Right cardiac atrium (tissue), 5 donors: Measurements from ENCODE around the gene UBE2G1. TPM values are rescaled to one million over a fixed set of nuclear protein-coding genes. Genes with fewer than 3 reads are reported as not detected.
A peak's percentile ranks its signal among the peaks of the same experiment; 100 is the strongest.

Source experiments
- ATAC-seq, 2 donors: fragments of 200-7000 bp; cut with Tn5 transposase; one replicate each; pipeline versions ENCODE4 v1.8.0 to v1.9.1; 2020; ENCODE audit warnings: moderate library complexity in 2 of 2, mild to moderate bottlenecking in 1 of 2
- DNase-seq, 3 donors: peaks; one replicate each; pipeline ENCODE4 v3.0.0-alpha.2; 2020
- H3K27ac ChIP-seq: one replicate; pipeline ENCODE4 v1.5.1; 2013; ENCODE audit warnings: mild to moderate bottlenecking, low read length, control low read depth, moderate library complexity
- H3K27me3 ChIP-seq: one replicate; pipeline ENCODE4 v1.6.1; 2013; ENCODE audit not compliant: control insufficient read depth, insufficient read depth
- H3K4me1 ChIP-seq: one replicate; pipeline ENCODE4 v1.6.1; 2013; ENCODE audit warnings: low read length; ENCODE audit not compliant: control insufficient read depth, insufficient read depth
- H3K4me3 ChIP-seq: one replicate; pipeline ENCODE4 v1.5.1; 2013; ENCODE audit warnings: low read length, control low read depth
- H3K9me3 ChIP-seq: one replicate; pipeline ENCODE4 v1.6.1; 2013; ENCODE audit warnings: low read length; ENCODE audit not compliant: control insufficient read depth
- WGBS: extraction: QIAGEN DNeasy Blood & Tissue Kit; methylation state at CpG from one replicate; pipeline ENCODE4 v1.1.7; 2013; 5-methylcytosine and 5-hydroxymethylcytosine counted together
- intact Hi-C, 4 donors: fragments of 100-400 bp; cut with DNase I; formaldehyde crosslinking; loops; one replicate each; pipeline versions ENCODE4 v1.11.0 to v1.14.0; 2022 to 2023
- polyA plus RNA-seq: library from polyadenylated mRNA; stranded (reverse); fragments of 200-250 nt; gene quantifications from one replicate; pipeline ENCODE4 v1.2.3, GENCODE V29; 2013
- total RNA-seq, 4 donors: library from RNA; stranded (reverse); fragmentation: NEBNext Ultra II Directional; extraction: Animal tissue kit (Norgen Biotek cat#: 25700); gene quantifications; one replicate each; pipeline ENCODE4 v1.2.1, GENCODE V29; 2021
- donor health status: healthy with polysubstance abuse.
- donor health status: DM: no; HTN: yes; CAD: no.
- donor health status: DM: no; HTN: no; CAD: no.
- donor health status: DM: no; HTN: yes; CAD: no; lungs with severe emphysema.
- donor health status: DM: yes; HTN: yes; CAD: no.

UBE2G1 gene
- total and polyA plus RNA-seq, 5 donors = 24.0 to 55.1 (median 51.2) TPM

DNA sequence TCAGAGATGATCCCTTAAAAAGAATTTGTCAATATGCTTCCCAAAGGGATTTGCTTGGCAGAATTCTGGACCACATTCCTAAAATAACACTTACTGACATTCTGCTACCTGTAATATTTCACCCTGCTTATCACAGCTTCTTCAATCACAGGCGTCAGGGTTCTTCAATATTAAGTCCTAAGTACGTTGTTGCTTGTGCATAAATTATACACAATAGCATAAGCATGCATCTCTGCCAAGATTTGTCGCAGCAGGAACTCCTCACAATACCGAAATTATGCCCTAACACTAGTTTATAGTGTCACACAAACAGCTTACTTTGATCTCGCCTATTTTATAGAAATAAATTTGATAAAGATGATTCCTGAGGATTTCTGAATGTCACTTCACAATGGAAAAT is 48.9 kb downstream of the UBE2G1 start:
- ATAC-seq = no peak
- no peaks in the 10 kb centered on the region for H3K27me3 ChIP-seq
- no peak overlapping the region for H3K27ac ChIP-seq
- H3K4me1 ChIP-seq = peaks cover 10% of the 10 kb centered on the region
- 41% methylated on average over 5 of the region's 5 CpGs for WGBS
- no peak overlapping the region for H3K4me3 ChIP-seq
- no peak for DNase-seq
- no peaks in the 10 kb centered on the region for H3K9me3 ChIP-seq
- intact Hi-C loops = no loop called here

DNA sequence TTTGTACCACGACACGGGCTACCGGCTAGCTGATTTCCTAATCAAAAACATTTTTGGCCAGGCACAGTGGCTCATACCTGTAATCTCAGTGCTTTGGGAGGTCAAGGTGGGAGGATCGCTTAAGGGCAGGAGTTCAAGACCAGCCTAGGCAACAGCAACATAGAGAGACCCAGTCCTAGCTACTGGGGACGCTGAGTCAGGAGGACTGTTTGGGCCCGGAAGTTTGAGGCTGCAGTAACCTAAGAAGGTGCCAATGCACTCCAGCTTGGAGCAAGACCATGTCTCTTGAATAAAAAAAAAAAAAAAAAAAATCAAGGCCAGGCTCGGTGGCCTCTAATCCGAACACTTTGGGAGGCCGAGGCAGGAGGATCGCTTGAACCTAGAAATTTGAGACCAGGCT is 49.8 kb downstream of the UBE2G1 start:
- Histone ChIP-seq H3K27me3 (no peaks in the 10 kb centered on the region), H3K9me3 (no peaks in the 10 kb centered on the region), H3K4me1 (peaks cover 10% of the 10 kb centered on the region), H3K27ac (no peak overlapping the region), H3K4me3 (no peak overlapping the region)
- intact Hi-C loops = no loop called here
- DNase-seq (no peak), ATAC-seq (peak in 1 of 2 donors; percentile 30)
- 95% methylated on average over 10 of the region's 10 CpGs for WGBS

DNA sequence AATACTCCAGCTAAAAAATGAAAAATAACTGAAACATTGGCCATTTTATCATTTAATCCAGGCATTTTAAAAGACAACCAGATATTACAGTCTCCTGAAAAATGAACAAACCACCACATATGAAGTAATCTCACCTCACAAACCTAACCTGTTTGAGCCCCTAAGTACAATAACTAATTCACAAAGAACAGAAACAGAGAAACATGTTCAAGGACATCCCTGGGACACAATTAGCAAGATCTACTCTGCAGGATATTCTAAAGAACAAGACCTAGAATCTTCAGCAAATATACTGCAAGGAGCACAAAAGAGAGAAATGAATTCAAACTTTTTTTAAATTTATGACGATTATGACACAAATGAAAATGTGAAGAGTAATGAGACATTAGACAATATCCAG is 51.9 kb downstream of the UBE2G1 start:
- Histone ChIP-seq H3K4me3 (no peak overlapping the region), H3K9me3 (no peaks in the 10 kb centered on the region), H3K27ac (no peak overlapping the region), H3K4me1 (peaks cover 13% of the 10 kb centered on the region), H3K27me3 (no peaks in the 10 kb centered on the region)
- WGBS = 76% methylated on average over 1 of the region's 1 CpG
- DNase-seq (no peak), ATAC-seq (no peak)
- intact Hi-C loops = no loop called here

DNA sequence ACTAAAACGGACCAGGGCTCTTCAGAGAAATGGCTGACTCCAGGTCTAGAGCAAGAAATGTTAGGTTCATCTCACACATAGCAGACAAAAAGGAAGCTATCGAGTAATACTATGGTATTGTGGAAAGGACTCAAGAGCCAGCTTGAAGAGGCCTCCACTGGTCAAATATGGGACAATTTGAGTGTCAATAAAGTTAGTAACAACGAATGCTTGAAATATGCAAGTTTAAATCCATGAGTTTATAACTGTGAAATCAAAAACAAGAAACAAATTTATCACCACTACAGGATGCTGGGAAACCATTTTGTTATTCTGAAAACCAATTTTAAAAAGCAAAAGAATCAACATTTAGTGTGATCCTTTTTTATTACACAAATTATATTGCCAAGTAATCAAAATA is 52.3 kb downstream of the UBE2G1 start:
- Histone ChIP-seq H3K4me1 (peaks cover 11% of the 10 kb centered on the region), H3K27ac (no peak overlapping the region), H3K27me3 (no peaks in the 10 kb centered on the region), H3K9me3 (no peaks in the 10 kb centered on the region), H3K4me3 (no peak overlapping the region)
- intact Hi-C loops = no loop called here
- 91% methylated on average over 3 of the region's 3 CpGs for WGBS
- DNase-seq (no peak), ATAC-seq (no peak)

DNA sequence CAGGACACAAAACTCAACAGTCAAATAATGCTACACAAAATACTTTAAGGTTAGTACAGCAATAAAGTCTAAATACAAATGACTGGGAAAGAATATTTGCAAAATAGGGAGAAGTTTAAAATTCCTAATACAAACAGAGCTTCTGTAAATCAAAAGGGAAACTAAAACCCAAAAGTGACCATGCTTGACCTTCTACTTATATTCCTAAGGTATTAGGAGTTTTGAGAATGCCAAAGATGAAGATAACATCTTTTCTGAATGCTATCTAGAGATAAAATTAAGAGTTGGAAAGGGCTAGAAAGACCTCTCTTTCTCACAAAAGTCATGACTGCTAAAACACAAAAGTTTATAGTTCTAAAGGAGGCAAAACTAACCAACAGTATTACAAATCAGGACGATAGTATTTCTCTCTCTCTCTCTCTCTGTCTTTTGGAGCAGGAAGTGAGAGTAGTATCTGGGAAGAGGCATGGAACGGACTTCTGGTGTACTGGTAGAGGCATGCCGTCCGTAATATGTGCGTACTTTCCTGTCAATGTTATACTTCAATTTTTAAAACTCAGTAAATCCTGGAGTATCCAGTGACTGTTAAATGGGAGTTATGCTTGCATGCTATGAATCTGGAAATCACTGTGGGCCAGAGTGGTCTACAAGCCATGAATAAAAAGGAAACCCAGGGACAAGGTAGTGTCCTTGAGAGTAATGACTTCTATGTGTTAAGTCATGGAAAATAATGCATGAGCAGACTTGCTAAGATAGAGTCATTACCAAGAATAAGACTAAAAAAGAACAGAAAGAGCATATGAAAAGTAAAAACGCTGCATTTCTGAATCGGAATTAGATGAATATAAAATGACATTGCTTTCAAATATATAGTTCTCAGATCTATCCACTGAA is 53.0 kb downstream of the UBE2G1 start:
- Histone ChIP-seq H3K4me1 (peaks cover 10% of the 10 kb centered on the region), H3K4me3 (no peak overlapping the region), H3K27me3 (no peaks in the 10 kb centered on the region), H3K27ac (peak overlapping the region; percentile 35), H3K9me3 (no peaks in the 10 kb centered on the region)
- WGBS = 48% methylated on average over 7 of the region's 7 CpGs
- intact Hi-C loops = no loop called here
- ATAC-seq (peak; percentile 35 to 66), DNase-seq (no peak)

DNA sequence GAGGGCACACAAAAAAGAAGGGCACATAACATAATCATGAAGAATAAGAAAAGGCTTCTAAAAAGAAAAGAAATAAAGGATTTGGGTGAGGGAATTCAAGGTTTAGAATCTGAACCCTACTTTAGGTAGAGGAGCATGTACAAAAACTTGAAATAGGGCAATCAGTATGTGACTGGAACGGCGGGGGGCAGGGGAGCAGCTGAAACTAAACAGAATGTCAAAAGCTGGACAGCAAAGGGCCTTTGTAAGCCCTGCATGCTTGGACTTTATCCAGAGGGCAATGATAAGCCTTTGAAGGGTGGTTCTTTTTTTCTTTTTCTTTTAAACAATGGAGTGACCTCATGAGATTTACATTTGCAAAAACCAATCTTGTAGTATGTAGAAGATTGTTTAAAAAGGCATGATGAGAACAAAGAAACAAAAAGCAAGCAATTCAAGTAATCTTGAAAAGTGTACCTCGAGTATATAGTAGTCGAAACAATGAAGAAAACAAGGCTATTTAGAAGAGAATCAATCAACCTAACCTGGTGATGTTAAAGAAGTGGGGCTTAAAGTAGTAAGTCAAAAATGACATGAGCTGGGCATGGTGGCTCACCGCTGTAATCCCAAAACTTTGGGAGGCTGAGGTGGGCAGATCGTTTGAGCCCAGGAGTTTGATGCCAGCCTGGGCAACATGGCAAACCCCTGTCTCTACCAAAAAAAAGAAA is 56.0 kb downstream of the UBE2G1 start:
- intact Hi-C loops = no loop called here
- DNase-seq (peak in 1 of 3 donors; percentile 68), ATAC-seq (peak; percentile 65 to 88)
- peaks cover 6% of the 10 kb centered on the region for H3K4me1 ChIP-seq
- H3K9me3 ChIP-seq = no peaks in the 10 kb centered on the region
- 58% methylated on average over 6 of the region's 6 CpGs for WGBS
- no peaks in the 10 kb centered on the region for H3K27me3 ChIP-seq
- no peak overlapping the region for H3K27ac ChIP-seq
- no peak overlapping the region for H3K4me3 ChIP-seq

DNA sequence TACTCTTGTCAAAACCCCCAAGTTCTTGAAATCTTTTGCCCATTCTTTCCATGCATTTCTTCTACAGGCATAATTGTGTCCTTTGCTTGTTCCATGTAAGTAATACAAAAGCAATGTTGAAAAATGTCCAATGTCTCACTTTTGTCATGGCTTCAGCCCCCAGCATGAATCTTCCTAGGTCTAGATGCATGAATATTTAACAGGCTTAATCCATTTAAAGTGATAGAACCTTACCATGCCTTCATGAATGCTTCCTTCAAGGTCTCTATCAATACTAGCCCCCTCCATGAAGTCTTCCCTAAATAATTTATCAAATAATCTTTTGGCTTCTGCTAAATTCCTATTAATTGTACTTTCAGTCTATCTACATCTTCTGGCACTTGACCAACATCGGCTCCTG is 56.6 kb downstream of the UBE2G1 start:
- ATAC-seq (no peak), DNase-seq (no peak)
- Histone ChIP-seq H3K4me1 (peaks cover 6% of the 10 kb centered on the region), H3K27me3 (no peaks in the 10 kb centered on the region), H3K4me3 (no peak overlapping the region), H3K9me3 (no peaks in the 10 kb centered on the region), H3K27ac (no peak overlapping the region)
- intact Hi-C loops = loop anchor here in 1 of 4 donors (10.0 kb wide), 2 partner anchors 55 to 95 kb away; partner anchors contain the start of gene UBE2G1
- WGBS = 24% methylated on average over 1 of the region's 1 CpG

DNA sequence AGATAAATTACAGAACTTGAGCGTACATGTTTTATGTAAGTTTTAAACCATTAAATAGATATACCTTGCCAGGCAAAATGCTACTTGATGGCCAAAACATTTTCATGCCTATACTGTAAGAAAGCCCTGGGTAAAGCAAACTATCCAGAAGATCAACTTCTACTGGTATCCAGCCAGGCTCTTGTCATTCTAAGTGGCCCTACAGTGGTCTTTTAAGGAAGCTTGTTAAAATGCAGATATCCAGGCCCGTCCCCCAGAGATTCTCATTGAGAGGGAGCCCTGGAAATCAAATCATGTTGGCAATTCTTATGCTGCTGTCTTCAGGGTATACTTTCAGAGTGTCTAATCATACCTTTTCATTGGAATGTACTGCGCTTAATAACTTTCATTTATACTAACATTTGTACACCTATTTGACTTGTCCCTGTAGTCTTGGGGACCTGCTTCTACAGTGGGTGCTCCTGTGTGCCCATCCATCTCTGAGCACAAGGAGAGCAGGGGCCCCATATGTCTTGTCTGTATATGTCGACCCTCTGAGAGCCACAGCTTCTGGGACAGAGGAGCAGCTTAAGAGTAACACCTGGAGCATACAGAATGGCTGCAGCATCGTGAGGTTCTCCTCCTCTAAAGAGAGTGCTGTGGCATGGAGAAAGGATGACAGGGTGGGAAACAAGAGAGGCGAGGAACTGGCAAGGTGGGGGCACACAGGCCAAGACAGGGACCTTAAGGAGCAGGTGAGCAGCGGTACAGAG is 59.1 kb downstream of the UBE2G1 start:
- no peak for DNase-seq
- Histone ChIP-seq H3K27me3 (no peaks in the 10 kb centered on the region), H3K27ac (no peak overlapping the region), H3K4me3 (no peak overlapping the region), H3K9me3 (no peaks in the 10 kb centered on the region), H3K4me1 (peaks cover 4% of the 10 kb centered on the region)
- no peak for ATAC-seq
- intact Hi-C loops = loop anchor here in 1 of 4 donors (10.0 kb wide), 2 partner anchors 57 to 93 kb away; partner anchors contain the start of gene UBE2G1
- WGBS = 90% methylated on average over 7 of the region's 7 CpGs

DNA sequence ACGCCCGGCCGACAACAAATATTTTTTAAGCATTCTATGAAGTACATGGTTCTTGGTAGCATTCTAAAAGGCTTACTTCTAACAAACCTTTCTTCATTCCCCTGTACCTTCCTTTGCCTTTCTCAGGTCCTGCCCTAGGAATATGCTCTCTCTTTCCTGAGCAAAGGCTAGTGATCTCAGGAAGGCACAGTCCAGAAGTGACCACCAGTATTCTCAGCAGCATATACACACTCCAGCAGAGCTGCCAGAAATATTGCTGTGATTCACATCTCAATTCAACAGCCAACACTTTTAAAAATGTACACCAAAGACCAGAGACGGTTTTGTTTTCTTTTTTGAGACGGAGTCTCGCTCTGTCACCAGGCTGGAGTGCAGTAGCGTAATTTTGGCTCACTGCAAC is 61.3 kb downstream of the UBE2G1 start:
- no peaks in the 10 kb centered on the region for H3K27me3 ChIP-seq
- peaks cover 2% of the 10 kb centered on the region for H3K4me1 ChIP-seq
- no peak overlapping the region for H3K27ac ChIP-seq
- intact Hi-C loops = loop anchor here in 1 of 4 donors (10.0 kb wide), 2 partner anchors 60 to 90 kb away; partner anchors contain the start of gene UBE2G1
- H3K9me3 ChIP-seq = no peaks in the 10 kb centered on the region
- DNase-seq (no peak), ATAC-seq (no peak)
- no peak overlapping the region for H3K4me3 ChIP-seq
- WGBS = 89% methylated on average over 7 of the region's 7 CpGs

DNA sequence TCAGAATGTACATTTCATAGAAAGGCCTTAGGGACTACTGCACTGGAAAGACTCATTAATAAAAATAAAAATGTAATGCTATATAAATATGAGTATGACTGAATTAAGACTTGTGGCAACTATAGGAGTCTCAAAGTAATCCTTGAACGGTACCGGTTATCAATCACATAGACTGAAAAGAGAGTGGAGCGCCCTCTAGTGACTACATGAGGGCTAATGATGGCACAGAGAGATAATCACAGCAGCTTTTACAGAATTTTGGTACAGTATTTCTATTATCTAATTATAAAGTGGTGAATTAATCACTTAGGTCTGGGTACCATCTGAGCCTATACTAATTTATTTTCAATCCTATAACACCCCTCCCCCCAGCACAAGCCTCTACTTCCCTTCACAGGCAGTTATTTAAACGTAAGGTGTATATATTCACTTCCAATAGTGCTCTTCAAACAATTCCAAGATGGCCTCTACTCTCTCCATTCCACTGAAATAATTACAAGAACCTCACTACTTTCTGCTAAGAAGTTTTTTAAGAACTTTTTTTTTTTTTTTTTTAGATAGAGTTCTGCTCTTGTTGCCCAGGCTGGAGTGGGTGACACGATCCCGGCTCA is 62.0 kb downstream of the UBE2G1 start:
- no peak overlapping the region for H3K4me3 ChIP-seq
- 50% methylated on average over 6 of the region's 6 CpGs for WGBS
- peaks cover 2% of the 10 kb centered on the region for H3K4me1 ChIP-seq
- no peaks in the 10 kb centered on the region for H3K9me3 ChIP-seq
- H3K27me3 ChIP-seq = no peaks in the 10 kb centered on the region
- intact Hi-C loops = loop anchor here in 1 of 4 donors (10.0 kb wide), 2 partner anchors 60 to 90 kb away; partner anchors contain the start of gene UBE2G1
- no peak for DNase-seq
- H3K27ac ChIP-seq = no peak overlapping the region
- peak; percentile 64 to 71 for ATAC-seq
